ENCODE results near the gene LLGL1. TPM values are rescaled to one million over a fixed set of nuclear protein-coding genes. Genes with fewer than 3 reads are reported as not detected.

LLGL1 gene
- total and polyA plus RNA-seq, 10 of the 15 experiments (the other 5 are each of a cell fraction or from before 2014, with no cell fraction given) = 0.02 to 9.2 (median 2.5) TPM

- TF ChIP-seq CREB1 (IDR thresholded peaks at IDR 0.05; ENCODE audit: low read depth) = no peak
- no peak for TF ChIP-seq RAD21 (IDR thresholded peaks at IDR 0.05; ENCODE audit: insufficient read depth, low read depth, low read length)
- peak; percentile 84; the same call in 1 of the 2 replicates for TF ChIP-seq SMARCA5 (IDR thresholded peaks at IDR 0.05)
These were observed 43.1 kb upstream of the LLGL1 start (continued) for GRCh38 chr17:18182110-18182977.

GRCh38 chr17:18182978-18183333 is 42.5 kb upstream of the LLGL1 start:
- no TSS peak for BruUV-seq (replicated peaks)
- no peak for DNase-seq (ENCODE audit: low read depth, low spot score)
- no peak for FAIRE-seq
- peak overlapping the region; percentile 89 for H3K9ac ChIP-seq (ENCODE audit: control insufficient read depth, insufficient read depth, low read length)
- RAD21 ChIA-PET (ENCODE audit: unreplicated experiment) = interaction anchor here (0.8 to 1.9 kb wide), 7 partner anchors 18 to 38 kb away, joined by 3 to 10 read pairs (median 4); no protein-coding TSS in a partner anchor
- 3% methylated on average over 32 of the region's 33 CpGs for WGBS (ENCODE audit: insufficient coverage, insufficient replicate concordance, low lambda C conversion rate, missing lambda C conversion rate)
- CTCF ChIA-PET = interaction anchor here (0.7 to 3.6 kb wide), 5 partner anchors 21 to 81 kb away, joined by 3 to 27 read pairs (median 5); no protein-coding TSS in a partner anchor
- peak; percentile 61 for ATAC-seq
- H3K4me2 ChIP-seq (ENCODE audit: control insufficient read depth, insufficient read depth) = peak overlapping the region; percentile 75
- peaks cover 45% of the 10 kb centered on the region for H3K79me2 ChIP-seq (ENCODE audit: control insufficient read depth, insufficient read depth, low read length)
- POLR2A ChIA-PET = interaction anchor here (0.9 to 4.3 kb wide), 7 partner anchors 13 to 39 kb away, joined by 3 to 23 read pairs (median 6); no protein-coding TSS in a partner anchor
- in situ Hi-C loops (cut with MboI) = no loop called here
- SMC1A ChIA-PET (ENCODE audit: uncharacterized antibody, unreplicated experiment) = interaction anchor here (0.6 to 1.6 kb wide), 7 partner anchors 10 to 456 kb away, joined by 3 to 4 read pairs (median 3); partner anchors contain the start of gene MIEF2
- intact Hi-C loops (cut with micrococcal nuclease; ENCODE audit: unreplicated experiment) = loop anchor here (5.0 kb wide), 2 partner anchors 44 to 134 kb away; partner anchors contain the start of genes LLGL1 and SMCR8
- H3K36me3 ChIP-seq (ENCODE audit: control insufficient read depth in 2 of 2, insufficient read depth in 2 of 2, low read length in 1 of 2) = peaks cover 0 to 10% of the 10 kb centered on the region in 2 experiments; a peak in 3 of 4 replicates
- H3K27ac ChIP-seq (ENCODE audit: control insufficient read depth, insufficient read depth) = peak overlapping the region; percentile 97
- H3K4me1 ChIP-seq (ENCODE audit: control insufficient read depth, insufficient read depth, low read length) = peaks cover 11% of the 10 kb centered on the region
- no peaks in the 10 kb centered on the region for H3K9me3 ChIP-seq (replicated peaks; ENCODE audit: control insufficient read depth, insufficient read depth, low read length)
- peaks cover 10% of the 10 kb centered on the region; the same call in 1 of the 2 replicates for H4K20me1 ChIP-seq (ENCODE audit: control insufficient read depth, insufficient read depth)
- H2AFZ ChIP-seq (ENCODE audit: control insufficient read depth, low read depth, low read length) = peak overlapping the region; percentile 84
- H3K4me3 ChIP-seq = peak overlapping the region; percentile 57
- no peaks in the 10 kb centered on the region for H3K27me3 ChIP-seq (replicated peaks in 1 of 2; ENCODE audit: control insufficient read depth in 2 of 2, insufficient read depth in 2 of 2, low read length in 1 of 2)
- TF ChIP-seq PRDM15 (CRISPR knock-in tag; IDR thresholded peaks at IDR 0.05) (no peak), MEF2B (IDR thresholded peaks at IDR 0.05; ENCODE audit: partially characterized antibody, poor library complexity, severe bottlenecking) (peak; percentile 32), CREB1 (IDR thresholded peaks at IDR 0.05; ENCODE audit: low read depth) (peak; percentile 45), SUPT20H (IDR thresholded peaks at IDR 0.05; ENCODE audit: borderline replicate concordance, control insufficient read depth, low read depth, low read length) (no peak), WRNIP1 (IDR thresholded peaks at IDR 0.05; ENCODE audit: borderline replicate concordance, low read depth, low read length) (no peak), PAX5 (IDR thresholded peaks at IDR 0.05; ENCODE audit: borderline replicate concordance, low read depth, low read length) (no peak), EZH2 (IDR thresholded peaks at IDR 0.05; ENCODE audit: borderline replicate concordance, control insufficient read depth, low read depth, low read length) (no peak), IRF4 (IDR thresholded peaks at IDR 0.05; ENCODE audit: low read depth, low read length) (no peak), HSF1 (IDR thresholded peaks at IDR 0.05; ENCODE audit: low read depth, low read length) (no peak), ZBED1 (IDR thresholded peaks at IDR 0.05; ENCODE audit: borderline replicate concordance) (peak; percentile 60; the same call in 1 of the 2 replicates), RUNX3 (IDR thresholded peaks at IDR 0.05; ENCODE audit: low read length) (no peak), NR2C2 (IDR thresholded peaks at IDR 0.05; ENCODE audit: borderline replicate concordance, control insufficient read depth, insufficient read length, low read depth) (no peak), RFX5 (IDR thresholded peaks at IDR 0.05; ENCODE audit: low read depth, low read length) (no peak)

All from GM12878 (cell line).